Measurements from ENCODE around the gene ZNF197.
"Not testable (repeated sequence)": the region's sequence is repeated elsewhere in the genome, so short reads cannot be mapped to it uniquely, and the experiment has no call there.

The ZNF197 gene

GRCh38 chr3:44624749-44625480 lies at the start of gene ZNF197:
ZNF197 (plus strand) TSS chr3:44625036; CDS start chr3:44629155, 4,119 bp downstream.
- DNase-seq, result peak; percentile 86 to 90
- intact Hi-C loops (cut with DNase I; ENCODE audit: low total_unique reads), result loop anchor here (5.0 to 10.0 kb wide), 2 partner anchors 38 to 300 kb away; no protein-coding TSS in a partner anchor
- H3K4me1 ChIP-seq, result peaks cover 0 to 13% (median 10%) of the 10 kb centered on the region in 4 donors

GRCh38 chr3:44576613-44577012 lies 48.2 kb upstream of the ZNF197 start:
- no peak for TF ChIP-seq CTCF (IDR thresholded peaks at IDR 0.05)
- Histone ChIP-seq H3K4me1 (no peaks in the 10 kb centered on the region), H3K27ac (no peak overlapping the region), H3K9me3 (peaks cover 0 to 10% (median 0%) of the 10 kb centered on the region in 3 donors), H3K36me3 (peaks cover 3 to 17% (median 8%) of the 10 kb centered on the region in 3 donors), H3K4me3 (no peak overlapping the region), H3K27me3 (no peaks in the 10 kb centered on the region)
- intact Hi-C loops (cut with DNase I; ENCODE audit: low total_unique reads), result no loop called here
- no peak for DNase-seq

More at GRCh38 chr3:44624749-44625480, at the start of gene ZNF197:
- Histone ChIP-seq H3K27ac (peak within 1 kb of the TSS; percentile 91 to 93), H3K4me3 (peak within 1 kb of the TSS; percentile 86 to 98), H3K9me3 (no peaks in the 10 kb centered on the region), H3K36me3 (peaks cover 8 to 11% (median 9%) of the 10 kb centered on the region in 3 donors), H3K27me3 (no peaks in the 10 kb centered on the region)
- TF ChIP-seq CTCF (IDR thresholded peaks at IDR 0.05), result peak in 1 of 2 experiments; percentile 8

- intact Hi-C loops (cut with DNase I; ENCODE audit: low total_unique reads); H3K4me3 ChIP-seq; H3K36me3 ChIP-seq: not testable (repeated sequence)
Measured at GRCh38 chr3:44577354-44577952, 47.4 kb upstream of the ZNF197 start.

GRCh38 chr3:44578316-44578715 lies 46.5 kb upstream of the ZNF197 start:
- DNase-seq; H3K27me3 ChIP-seq; H3K4me1 ChIP-seq; H3K4me3 ChIP-seq; intact Hi-C loops (cut with DNase I; ENCODE audit: low total_unique reads); H3K36me3 ChIP-seq; H3K27ac ChIP-seq; H3K9me3 ChIP-seq: not testable (repeated sequence)

More at GRCh38 chr3:44577354-44577952, 47.4 kb upstream of the ZNF197 start:
- H3K9me3 ChIP-seq, DNase-seq, H3K27ac ChIP-seq, H3K4me1 ChIP-seq, H3K27me3 ChIP-seq: not testable (repeated sequence)

- H3K36me3 ChIP-seq; H3K9me3 ChIP-seq; H3K27ac ChIP-seq; DNase-seq; H3K4me3 ChIP-seq; H3K4me1 ChIP-seq; intact Hi-C loops (cut with DNase I; ENCODE audit: low total_unique reads); H3K27me3 ChIP-seq: not testable (repeated sequence)
Measured at GRCh38 chr3:44578924-44579515, 45.8 kb upstream of the ZNF197 start.

- H3K4me3 ChIP-seq; DNase-seq; H3K27me3 ChIP-seq; intact Hi-C loops (cut with DNase I; ENCODE audit: low total_unique reads); H3K27ac ChIP-seq; H3K9me3 ChIP-seq; H3K36me3 ChIP-seq; H3K4me1 ChIP-seq: not testable (repeated sequence)
Measured at GRCh38 chr3:44579749-44580148, 45.1 kb upstream of the ZNF197 start.

GRCh38 chr3:44580971-44581370 lies 43.9 kb upstream of the ZNF197 start:
- H3K9me3 ChIP-seq; intact Hi-C loops (cut with DNase I; ENCODE audit: low total_unique reads); H3K4me3 ChIP-seq; DNase-seq; H3K27me3 ChIP-seq; H3K27ac ChIP-seq; H3K36me3 ChIP-seq: not testable (repeated sequence)
- H3K4me1 ChIP-seq, result peaks cover 0 to 17% (median 13%) of the 10 kb centered on the region in 4 donors
